ENCODE measurements around the gene GPRIN1. TPM values are rescaled to one million over a fixed set of nuclear protein-coding genes. Genes with fewer than 3 reads are reported as not detected.

GPRIN1 gene
- total RNA-seq, 4 donors from 2014 or later, result 0.16 to 1.1 (median 0.63) TPM

GRCh38 chr5:176627582-176627981 is 17.6 kb upstream of the GPRIN1 start:
- peaks cover 0 to 19% (median 12%) of the 10 kb centered on the region in 3 donors for H3K4me1 ChIP-seq
- peaks cover 98% of the 10 kb centered on the region for H3K27me3 ChIP-seq
- no peak overlapping the region for H3K27ac ChIP-seq
- no peaks in the 10 kb centered on the region for H3K9me3 ChIP-seq
- ATAC-seq, result no peak
- 20 to 59% methylated on average over 1 to 4 of the region's 5 CpGs for WGBS, 2 donors (ENCODE audit: low coverage in 1 of 2)
- H3K4me3 ChIP-seq, result no peak overlapping the region
- TF ChIP-seq POLR2A (IDR thresholded peaks at IDR 0.05) (no peak), EP300 (IDR thresholded peaks at IDR 0.05) (no peak), POLR2AphosphoS5 (IDR thresholded peaks at IDR 0.05) (no peak), CTCF (IDR thresholded peaks at IDR 0.05) (no peak)
- H3K36me3 ChIP-seq, result no peaks in the 10 kb centered on the region

DNA sequence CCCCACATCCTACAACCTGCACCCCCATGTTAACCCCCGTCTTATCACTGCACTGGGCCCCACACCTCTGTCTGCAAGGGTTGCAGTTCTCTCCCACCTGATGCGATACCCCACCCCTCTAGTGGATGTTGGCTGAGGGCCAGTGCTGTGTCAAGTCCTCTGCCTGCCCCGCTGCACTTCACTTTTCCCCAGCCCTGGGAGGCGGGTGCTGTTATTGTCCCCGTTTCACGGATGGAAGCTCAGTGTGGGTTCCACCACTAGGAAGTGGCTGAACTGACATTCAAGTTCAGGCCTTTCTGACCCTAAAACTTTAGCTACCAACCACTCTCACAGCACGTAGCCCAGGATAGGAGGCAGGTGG is 16.9 kb upstream of the GPRIN1 start:
- no peaks in the 10 kb centered on the region for H3K36me3 ChIP-seq
- TF ChIP-seq POLR2A (IDR thresholded peaks at IDR 0.05) (no peak), EP300 (IDR thresholded peaks at IDR 0.05) (no peak), CTCF (IDR thresholded peaks at IDR 0.05) (no peak), POLR2AphosphoS5 (IDR thresholded peaks at IDR 0.05) (no peak)

DNA sequence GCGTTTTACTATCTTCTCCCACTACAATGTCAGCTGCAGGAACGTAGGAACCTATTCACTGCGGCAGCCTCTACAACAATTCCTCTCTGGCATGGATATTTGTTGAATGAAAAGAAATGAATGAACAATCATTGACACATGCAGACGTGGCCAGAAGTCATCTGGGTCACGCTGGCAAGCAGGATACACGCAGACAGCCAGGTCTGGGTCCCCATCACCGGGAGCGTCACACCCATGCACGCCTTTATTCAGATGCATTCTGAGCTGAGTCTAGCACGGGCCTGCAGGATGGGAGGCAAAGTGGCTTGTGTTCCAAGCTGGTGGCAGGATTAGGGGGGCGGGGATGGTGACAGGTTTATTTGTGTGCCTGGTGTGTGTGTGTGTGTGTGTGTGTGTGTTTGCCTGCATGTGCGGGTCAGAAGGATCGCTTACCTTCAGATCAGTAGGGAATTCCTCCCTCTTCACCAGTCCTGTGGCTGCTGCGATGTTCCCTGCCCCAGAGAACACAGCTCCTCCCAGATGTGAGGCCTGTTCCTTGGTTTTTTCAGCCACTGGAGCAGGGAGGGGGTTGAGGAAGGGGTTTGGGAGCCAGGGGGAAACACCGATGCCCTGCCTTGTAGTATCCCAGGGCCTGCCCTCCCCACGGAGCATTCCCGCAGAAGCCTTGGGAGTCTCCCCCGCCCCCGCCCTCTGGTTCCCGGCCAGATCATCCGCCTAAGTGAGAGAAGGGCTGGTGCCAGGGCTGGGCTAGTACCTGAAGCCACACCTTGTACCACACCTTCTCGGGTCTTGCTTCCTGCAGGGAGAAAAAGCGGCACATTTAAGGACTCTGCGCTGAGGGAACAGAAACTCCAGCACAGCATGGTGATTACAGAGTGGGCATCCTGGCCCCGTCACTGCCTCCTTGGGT is 16.3 kb upstream of the GPRIN1 start:
- Histone ChIP-seq H3K9me3 (no peaks in the 10 kb centered on the region), H3K36me3 (no peaks in the 10 kb centered on the region), H3K27me3 (peaks cover 98% of the 10 kb centered on the region), H3K4me3 (no peak overlapping the region), H3K4me1 (peaks cover 0 to 27% (median 12%) of the 10 kb centered on the region in 3 donors), H3K27ac (no peak overlapping the region)
- no peak for TF ChIP-seq EP300 (IDR thresholded peaks at IDR 0.05)
- no peak for TF ChIP-seq CTCF (IDR thresholded peaks at IDR 0.05)
- no peak for TF ChIP-seq POLR2A (IDR thresholded peaks at IDR 0.05)
- TF ChIP-seq POLR2AphosphoS5 (IDR thresholded peaks at IDR 0.05), result no peak
- ATAC-seq, result no peak
- WGBS, 2 donors (ENCODE audit: low coverage in 1 of 2), result 56 to 70% methylated on average over 4 to 14 of the region's 25 CpGs

More for the DNA sequence above, 16.9 kb upstream of the GPRIN1 start:
- no peaks in the 10 kb centered on the region for H3K9me3 ChIP-seq
- H3K4me1 ChIP-seq, result peaks cover 0 to 20% (median 12%) of the 10 kb centered on the region in 3 donors
- ATAC-seq, result no peak
- peaks cover 98% of the 10 kb centered on the region for H3K27me3 ChIP-seq
- WGBS, 2 donors (ENCODE audit: low coverage in 1 of 2), result 70 to 83% methylated on average over 1 to 3 of the region's 7 CpGs
- H3K27ac ChIP-seq, result no peak overlapping the region
- H3K4me3 ChIP-seq, result no peak overlapping the region

DNA sequence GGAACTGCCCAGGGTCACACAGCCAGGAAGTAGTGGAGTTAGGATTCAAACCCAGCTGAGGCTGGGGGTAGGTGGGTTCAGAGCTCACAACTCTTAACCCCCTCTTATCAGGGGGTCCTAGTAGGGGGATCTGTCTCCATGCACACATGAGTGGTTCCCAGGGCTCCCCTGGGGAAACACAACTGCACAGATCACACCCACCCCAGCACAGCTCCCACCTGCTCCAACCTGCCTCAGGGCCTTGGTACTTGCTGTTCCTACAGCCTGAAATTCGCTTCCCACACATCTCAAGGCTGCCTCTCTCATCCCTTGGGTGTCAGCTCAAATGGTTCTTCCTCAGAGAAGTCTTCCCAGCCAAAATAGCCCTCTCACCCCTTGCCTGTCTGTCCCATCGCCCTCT is 15.6 kb upstream of the GPRIN1 start:
- TF ChIP-seq POLR2A (IDR thresholded peaks at IDR 0.05) (no peak), CTCF (IDR thresholded peaks at IDR 0.05) (no peak), POLR2AphosphoS5 (IDR thresholded peaks at IDR 0.05) (no peak), EP300 (IDR thresholded peaks at IDR 0.05) (no peak)
- no peak overlapping the region for H3K4me3 ChIP-seq
- H3K36me3 ChIP-seq, result no peaks in the 10 kb centered on the region
- no peaks in the 10 kb centered on the region for H3K9me3 ChIP-seq
- H3K27ac ChIP-seq, result no peak overlapping the region
- peaks cover 98% of the 10 kb centered on the region for H3K27me3 ChIP-seq
- ATAC-seq, result no peak
- WGBS, 2 donors (ENCODE audit: low coverage in 1 of 2), result 77 to 81% methylated on average over 1 to 2 of the region's 2 CpGs
- peaks cover 0 to 29% (median 15%) of the 10 kb centered on the region in 3 donors for H3K4me1 ChIP-seq

DNA sequence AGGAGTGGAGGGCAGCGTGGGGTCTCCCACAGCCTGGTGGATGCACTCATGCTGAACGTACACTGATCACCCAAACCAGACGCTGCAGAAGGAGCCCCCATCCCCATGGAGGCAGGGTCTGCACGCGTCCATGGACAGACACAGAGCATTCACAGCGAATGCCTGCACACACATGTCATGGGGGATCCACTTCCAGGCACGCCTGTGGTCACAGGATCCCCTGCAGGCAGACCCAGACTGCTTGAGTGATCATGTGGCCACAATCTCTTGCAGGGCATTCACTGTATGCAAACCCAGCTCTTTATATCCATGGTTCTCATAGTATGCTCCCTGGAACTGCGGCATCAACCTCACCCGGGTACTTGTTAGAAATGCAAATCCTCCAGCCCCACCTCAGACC is 15.0 kb upstream of the GPRIN1 start:
- no peak for TF ChIP-seq CTCF (IDR thresholded peaks at IDR 0.05)
- no peak for TF ChIP-seq EP300 (IDR thresholded peaks at IDR 0.05)
- no peak for TF ChIP-seq POLR2AphosphoS5 (IDR thresholded peaks at IDR 0.05)
- TF ChIP-seq POLR2A (IDR thresholded peaks at IDR 0.05), result no peak
- H3K27ac ChIP-seq, result no peak overlapping the region
- no peak for ATAC-seq
- no peaks in the 10 kb centered on the region for H3K36me3 ChIP-seq
- H3K9me3 ChIP-seq, result no peaks in the 10 kb centered on the region
- 53 to 80% methylated on average over 2 of the region's 9 CpGs for WGBS, 2 donors (ENCODE audit: low coverage in 1 of 2)
- no peak overlapping the region for H3K4me3 ChIP-seq
- peaks cover 0 to 29% (median 15%) of the 10 kb centered on the region in 3 donors for H3K4me1 ChIP-seq
- H3K27me3 ChIP-seq, result peaks cover 98% of the 10 kb centered on the region
